Measurements from ENCODE around the gene MYMX. TPM values are rescaled to one million over a fixed set of nuclear protein-coding genes. Genes with fewer than 3 reads are reported as not detected.

The MYMX gene
- total RNA-seq, 1 donor from 2014 or later = not detected

DNA sequence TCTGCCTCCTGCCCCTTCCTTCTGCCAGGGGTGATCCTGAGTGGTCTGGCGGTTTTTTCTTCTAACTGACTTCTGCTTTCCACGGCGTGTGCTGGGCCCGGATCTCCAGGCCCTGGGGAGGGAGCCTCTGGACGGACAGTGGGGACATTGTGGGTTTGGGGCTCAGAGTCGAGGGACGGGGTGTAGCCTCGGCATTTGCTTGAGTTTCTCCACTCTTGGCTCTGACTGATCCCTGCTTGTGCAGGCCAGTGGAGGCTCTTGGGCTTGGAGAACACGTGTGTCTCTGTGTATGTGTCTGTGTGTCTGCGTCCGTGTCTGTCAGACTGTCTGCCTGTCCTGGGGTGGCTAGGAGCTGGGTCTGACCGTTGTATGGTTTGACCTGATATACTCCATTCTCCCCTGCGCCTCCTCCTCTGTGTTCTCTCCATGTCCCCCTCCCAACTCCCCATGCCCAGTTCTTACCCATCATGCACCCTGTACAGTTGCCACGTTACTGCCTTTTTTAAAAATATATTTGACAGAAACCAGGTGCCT is 16.9 kb downstream of the MYMX start:
- peaks cover 67% of the 10 kb centered on the region for H3K4me1 Mint-ChIP-seq (ENCODE audit: unreplicated experiment)
- TF ChIP-seq, protein P1, sequence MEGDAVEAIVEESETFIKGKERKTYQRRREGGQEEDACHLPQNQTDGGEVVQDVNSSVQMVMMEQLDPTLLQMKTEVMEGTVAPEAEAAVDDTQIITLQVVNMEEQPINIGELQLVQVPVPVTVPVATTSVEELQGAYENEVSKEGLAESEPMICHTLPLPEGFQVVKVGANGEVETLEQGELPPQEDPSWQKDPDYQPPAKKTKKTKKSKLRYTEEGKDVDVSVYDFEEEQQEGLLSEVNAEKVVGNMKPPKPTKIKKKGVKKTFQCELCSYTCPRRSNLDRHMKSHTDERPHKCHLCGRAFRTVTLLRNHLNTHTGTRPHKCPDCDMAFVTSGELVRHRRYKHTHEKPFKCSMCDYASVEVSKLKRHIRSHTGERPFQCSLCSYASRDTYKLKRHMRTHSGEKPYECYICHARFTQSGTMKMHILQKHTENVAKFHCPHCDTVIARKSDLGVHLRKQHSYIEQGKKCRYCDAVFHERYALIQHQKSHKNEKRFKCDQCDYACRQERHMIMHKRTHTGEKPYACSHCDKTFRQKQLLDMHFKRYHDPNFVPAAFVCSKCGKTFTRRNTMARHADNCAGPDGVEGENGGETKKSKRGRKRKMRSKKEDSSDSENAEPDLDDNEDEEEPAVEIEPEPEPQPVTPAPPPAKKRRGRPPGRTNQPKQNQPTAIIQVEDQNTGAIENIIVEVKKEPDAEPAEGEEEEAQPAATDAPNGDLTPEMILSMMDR (IDR thresholded peaks at IDR 0.05) = no peak
- no peaks in the 10 kb centered on the region for H3K27me3 Mint-ChIP-seq (ENCODE audit: unreplicated experiment)
- no peak for DNase-seq (ENCODE audit: extremely low spot score, unreplicated experiment)
- peaks cover 40% of the 10 kb centered on the region for H3K36me3 Mint-ChIP-seq (ENCODE audit: unreplicated experiment)
- no peaks in the 10 kb centered on the region for H3K9me3 Mint-ChIP-seq (ENCODE audit: unreplicated experiment)
- H3K4me3 Mint-ChIP-seq (ENCODE audit: unreplicated experiment) = no peak overlapping the region
- peak overlapping the region; percentile 83 for H3K27ac Mint-ChIP-seq (ENCODE audit: unreplicated experiment)

DNA sequence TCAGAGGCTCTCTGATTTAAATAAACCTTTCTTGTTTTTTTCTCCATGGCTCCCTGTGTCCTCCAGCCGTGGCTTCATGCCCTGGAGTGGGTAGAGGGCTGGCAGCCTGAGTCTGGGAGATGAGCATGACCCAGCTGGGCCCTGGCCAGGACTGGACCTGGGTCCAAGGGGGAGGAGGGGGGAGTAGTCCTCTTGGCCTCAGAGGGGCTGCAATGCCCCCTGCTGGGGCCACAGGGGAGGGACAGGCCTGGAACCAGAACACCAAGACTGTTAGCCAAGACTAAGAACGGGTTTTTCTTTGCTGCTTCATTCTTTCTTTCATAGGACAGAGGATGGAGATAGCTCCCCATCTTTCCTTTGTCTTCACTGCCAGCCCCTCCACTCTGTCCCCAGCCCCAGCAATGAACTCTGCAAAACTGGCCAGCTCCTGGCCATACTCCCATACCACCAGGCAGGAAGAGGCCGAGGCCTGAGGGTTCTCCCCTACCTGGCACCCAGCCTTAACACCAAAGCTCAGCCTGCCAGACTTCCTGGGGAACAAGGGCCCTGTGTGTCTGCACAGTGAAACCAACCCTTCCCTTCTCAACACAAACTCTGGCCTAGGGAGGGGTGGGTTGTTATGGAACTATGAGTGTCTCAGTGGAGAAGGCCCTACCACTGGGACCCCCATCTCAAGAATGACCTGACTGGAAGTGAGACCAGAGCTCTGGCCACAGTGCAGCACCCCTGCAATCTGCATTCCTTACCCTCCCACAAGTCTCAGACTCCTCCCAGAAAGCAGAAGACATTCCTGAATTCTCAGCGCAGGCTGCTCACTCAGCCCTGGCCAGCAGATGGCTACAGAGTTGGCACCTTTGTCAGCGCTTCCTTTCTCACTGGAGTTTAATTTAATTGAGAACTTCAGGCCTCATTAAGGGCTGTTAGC is 17.6 kb downstream of the MYMX start:
- no peak overlapping the region for H3K4me3 Mint-ChIP-seq (ENCODE audit: unreplicated experiment)
- DNase-seq (ENCODE audit: extremely low spot score, unreplicated experiment) = no peak
- no peaks in the 10 kb centered on the region for H3K9me3 Mint-ChIP-seq (ENCODE audit: unreplicated experiment)
- H3K27me3 Mint-ChIP-seq (ENCODE audit: unreplicated experiment) = no peaks in the 10 kb centered on the region
- H3K36me3 Mint-ChIP-seq (ENCODE audit: unreplicated experiment) = peaks cover 34% of the 10 kb centered on the region
- H3K4me1 Mint-ChIP-seq (ENCODE audit: unreplicated experiment) = peaks cover 60% of the 10 kb centered on the region
- TF ChIP-seq, protein P1 (IDR thresholded peaks at IDR 0.05) = peak; percentile 70
- peak overlapping the region; percentile 83 for H3K27ac Mint-ChIP-seq (ENCODE audit: unreplicated experiment)

DNA sequence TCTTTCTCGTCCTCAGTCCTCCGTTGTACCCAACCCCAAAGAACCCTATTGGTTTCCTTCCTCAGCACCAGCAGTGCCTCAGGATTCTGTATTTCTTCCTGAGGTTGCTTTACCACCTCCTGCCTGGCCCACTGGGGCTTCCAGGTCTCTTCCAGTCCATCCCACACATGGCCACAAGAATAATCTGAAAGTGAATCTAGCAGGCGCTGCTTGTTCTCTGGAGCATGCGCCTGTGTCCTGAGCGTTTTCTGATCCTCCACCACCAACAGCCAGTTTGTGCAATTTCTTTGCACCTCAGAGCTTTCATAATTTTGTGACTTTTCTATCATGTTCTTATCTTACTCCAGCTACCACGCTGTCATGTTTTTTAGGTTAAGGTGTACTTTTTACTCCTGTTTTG is 18.5 kb downstream of the MYMX start:
- H3K4me3 Mint-ChIP-seq (ENCODE audit: unreplicated experiment) = no peak overlapping the region
- DNase-seq (ENCODE audit: extremely low spot score, unreplicated experiment) = no peak
- no peaks in the 10 kb centered on the region for H3K9me3 Mint-ChIP-seq (ENCODE audit: unreplicated experiment)
- H3K36me3 Mint-ChIP-seq (ENCODE audit: unreplicated experiment) = peaks cover 33% of the 10 kb centered on the region
- TF ChIP-seq, protein P1 (IDR thresholded peaks at IDR 0.05) = no peak
- peak overlapping the region; percentile 83 for H3K27ac Mint-ChIP-seq (ENCODE audit: unreplicated experiment)
- no peaks in the 10 kb centered on the region for H3K27me3 Mint-ChIP-seq (ENCODE audit: unreplicated experiment)
- peaks cover 58% of the 10 kb centered on the region for H3K4me1 Mint-ChIP-seq (ENCODE audit: unreplicated experiment)

DNA sequence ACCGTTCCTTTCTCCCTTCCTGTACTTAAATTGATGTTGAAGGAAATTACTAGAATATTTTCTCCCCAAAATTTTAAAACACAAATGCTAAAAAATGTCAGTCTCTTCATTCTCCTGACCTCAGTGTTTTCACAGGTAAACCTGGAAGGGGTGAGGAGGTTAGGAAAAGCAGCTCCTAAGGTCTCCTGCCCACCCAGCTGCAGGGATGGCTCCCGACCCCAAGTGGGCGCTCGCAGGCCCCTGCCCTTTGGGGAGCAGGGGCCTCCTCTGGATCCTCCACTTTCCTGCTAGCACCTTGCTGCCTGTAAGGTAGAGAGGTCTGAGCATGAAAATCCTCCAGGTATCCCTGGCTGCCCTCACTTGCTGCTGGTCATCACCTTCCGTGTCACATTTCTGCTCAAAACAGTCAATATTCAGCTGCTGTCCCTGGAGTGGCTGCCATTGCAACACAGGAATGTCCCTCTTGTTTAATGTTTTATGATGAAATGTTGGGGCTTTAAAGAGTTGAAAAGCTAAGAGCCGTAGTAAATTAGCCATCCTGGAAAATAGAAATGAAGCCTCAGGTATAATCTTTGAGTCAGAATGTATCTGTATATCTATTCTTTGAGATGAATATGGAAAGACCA is 19.3 kb downstream of the MYMX start:
- Mint-ChIP-seq H3K27me3 (ENCODE audit: unreplicated experiment) (no peaks in the 10 kb centered on the region), H3K9me3 (ENCODE audit: unreplicated experiment) (no peaks in the 10 kb centered on the region), H3K4me3 (ENCODE audit: unreplicated experiment) (no peak overlapping the region), H3K4me1 (ENCODE audit: unreplicated experiment) (peaks cover 56% of the 10 kb centered on the region), H3K36me3 (ENCODE audit: unreplicated experiment) (peaks cover 26% of the 10 kb centered on the region), H3K27ac (ENCODE audit: unreplicated experiment) (peak overlapping the region; percentile 38)
- TF ChIP-seq, protein P1 (IDR thresholded peaks at IDR 0.05) = no peak
- DNase-seq (ENCODE audit: extremely low spot score, unreplicated experiment) = no peak
